Muscle of leg (tissue), 11 donors: ENCODE results near the gene QRICH2. TPM values are rescaled to one million over a fixed set of nuclear protein-coding genes. Genes with fewer than 3 reads are reported as not detected.
"Not testable (repeated sequence)": the region's sequence is repeated elsewhere in the genome, so short reads cannot be mapped to it uniquely, and the experiment has no call there.

Source experiments
- DNase-seq: peaks from one replicate; pipeline ENCODE4 v3.0.0; 2013
- H3K27ac ChIP-seq: one replicate; pipeline ENCODE4 v1.5.1; 2013; ENCODE audit warnings: mild to moderate bottlenecking, low read length, control low read depth
- H3K27me3 ChIP-seq: one replicate; pipeline ENCODE4 v1.6.1; 2013; ENCODE audit warnings: low read length; ENCODE audit not compliant: control insufficient read depth, insufficient read depth
- H3K36me3 ChIP-seq: one replicate; pipeline ENCODE4 v1.6.1; 2013; ENCODE audit warnings: low read length; ENCODE audit not compliant: control insufficient read depth, insufficient read depth
- H3K4me1 ChIP-seq: one replicate; pipeline ENCODE4 v1.6.1; 2013; ENCODE audit warnings: low read length; ENCODE audit not compliant: control insufficient read depth, insufficient read depth
- H3K4me3 ChIP-seq: one replicate; pipeline ENCODE4 v1.5.1; 2013; ENCODE audit warnings: low read length, control low read depth
- H3K9me3 ChIP-seq: replicated peaks from 2 replicates; pipeline ENCODE4 v1.6.1; 2013; ENCODE audit warnings: low read depth, low read length; ENCODE audit not compliant: control insufficient read depth
- WGBS: methylation state at CpG from one replicate; pipeline ENCODE4 v1.1.5; 2013; ENCODE audit warnings: missing lambda C conversion rate; ENCODE audit not compliant: insufficient coverage; 5-methylcytosine and 5-hydroxymethylcytosine counted together
- polyA plus RNA-seq, 8 donors: library from polyadenylated mRNA; unstranded; fragments of 120-200 nt; gene quantifications; one replicate each; pipeline versions ENCODE4 v1.2.1 to v1.2.3, GENCODE V29; 2013; ENCODE audit warnings: inconsistent platforms in 1 of 8, low replicate concordance in 1 of 8; ENCODE audit not compliant: insufficient read length in 8 of 8, insufficient read depth in 1 of 8
- total RNA-seq: library from RNA; stranded (reverse); fragments of 120-200 nt; gene quantifications from one replicate; pipeline ENCODE4 v1.2.4, GENCODE V29; 2013

QRICH2 gene
- total and polyA plus RNA-seq, 9 donors, result 2.1 to 4.7 (median 3.8) TPM

GRCh38 chr17:76350463-76350862, 42.4 kb upstream of the QRICH2 start:
- Histone ChIP-seq H3K27ac (no peak overlapping the region), H3K4me1 (peaks cover 9% of the 10 kb centered on the region), H3K9me3 (no peaks in the 10 kb centered on the region), H3K36me3 (peaks cover 21% of the 10 kb centered on the region), H3K4me3 (no peak overlapping the region), H3K27me3 (no peaks in the 10 kb centered on the region)
- no peak for DNase-seq
- 98% methylated on average over 4 of the region's 5 CpGs for WGBS

GRCh38 chr17:76346936-76347335, 38.9 kb upstream of the QRICH2 start:
- not testable (repeated sequence) for H3K4me1 ChIP-seq, H3K4me3 ChIP-seq, H3K27me3 ChIP-seq, H3K9me3 ChIP-seq, H3K27ac ChIP-seq, DNase-seq
- peaks cover 46% of the 10 kb centered on the region for H3K36me3 ChIP-seq
- WGBS, result 91% methylated on average over 11 of the region's 11 CpGs

- no peaks in the 10 kb centered on the region for H3K27me3 ChIP-seq
- H3K4me1 ChIP-seq, result no peaks in the 10 kb centered on the region
- no peak overlapping the region for H3K27ac ChIP-seq
- DNase-seq, result no peak
- 97% methylated on average over 11 of the region's 14 CpGs for WGBS
- peaks cover 49% of the 10 kb centered on the region for H3K36me3 ChIP-seq
- no peaks in the 10 kb centered on the region for H3K9me3 ChIP-seq
- no peak overlapping the region for H3K4me3 ChIP-seq
Measured at GRCh38 chr17:76345377-76345974, 37.4 kb upstream of the QRICH2 start.

- Histone ChIP-seq H3K4me3 (no peak overlapping the region), H3K36me3 (peaks cover 49% of the 10 kb centered on the region), H3K9me3 (no peaks in the 10 kb centered on the region), H3K4me1 (no peaks in the 10 kb centered on the region), H3K27me3 (no peaks in the 10 kb centered on the region), H3K27ac (no peak overlapping the region)
- DNase-seq, result no peak
- WGBS, result 95% methylated on average over 7 of the region's 7 CpGs
Measured at GRCh38 chr17:76343106-76343505, 35.0 kb upstream of the QRICH2 start.

GRCh38 chr17:76341301-76341700, 33.2 kb upstream of the QRICH2 start:
- Histone ChIP-seq H3K9me3 (no peaks in the 10 kb centered on the region), H3K4me1 (no peaks in the 10 kb centered on the region), H3K27me3 (no peaks in the 10 kb centered on the region), H3K4me3 (no peak overlapping the region), H3K27ac (no peak overlapping the region), H3K36me3 (peaks cover 37% of the 10 kb centered on the region)
- no CpG with 5 or more reads among the region's 6 CpGs for WGBS
- no peak for DNase-seq

- H3K36me3 ChIP-seq, result peaks cover 10% of the 10 kb centered on the region
- peak; percentile 26 for DNase-seq
- peaks cover 1% of the 10 kb centered on the region for H3K4me1 ChIP-seq
- no peak overlapping the region for H3K27ac ChIP-seq
- no peak overlapping the region for H3K4me3 ChIP-seq
- 70% methylated on average over 2 of the region's 6 CpGs for WGBS
- H3K9me3 ChIP-seq, result no peaks in the 10 kb centered on the region
- no peaks in the 10 kb centered on the region for H3K27me3 ChIP-seq
Measured at GRCh38 chr17:76337413-76337777, 29.3 kb upstream of the QRICH2 start.

GRCh38 chr17:76336756-76337412, 28.8 kb upstream of the QRICH2 start:
- Histone ChIP-seq H3K4me1 (peaks cover 6% of the 10 kb centered on the region), H3K4me3 (no peak overlapping the region), H3K36me3 (peaks cover 8% of the 10 kb centered on the region), H3K9me3 (no peaks in the 10 kb centered on the region), H3K27ac (no peak overlapping the region), H3K27me3 (no peaks in the 10 kb centered on the region)
- 90% methylated on average over 3 of the region's 7 CpGs for WGBS
- no peak for DNase-seq

- DNase-seq, result no peak
- H3K27me3 ChIP-seq, result no peaks in the 10 kb centered on the region
- peaks cover 6% of the 10 kb centered on the region for H3K4me1 ChIP-seq
- 98% methylated on average over 7 of the region's 9 CpGs for WGBS
- peaks cover 7% of the 10 kb centered on the region for H3K36me3 ChIP-seq
- H3K4me3 ChIP-seq, result no peak overlapping the region
- no peaks in the 10 kb centered on the region for H3K9me3 ChIP-seq
- no peak overlapping the region for H3K27ac ChIP-seq
Measured at GRCh38 chr17:76335716-76336381, 27.8 kb upstream of the QRICH2 start.

GRCh38 chr17:76333673-76334505, 25.8 kb upstream of the QRICH2 start:
- peaks cover 6% of the 10 kb centered on the region for H3K4me1 ChIP-seq
- H3K9me3 ChIP-seq, result no peaks in the 10 kb centered on the region
- 63% methylated on average over 3 of the region's 11 CpGs for WGBS
- no peaks in the 10 kb centered on the region for H3K27me3 ChIP-seq
- no peak overlapping the region for H3K27ac ChIP-seq
- DNase-seq, result no peak
- peaks cover 15% of the 10 kb centered on the region for H3K36me3 ChIP-seq
- H3K4me3 ChIP-seq, result no peak overlapping the region

- DNase-seq, result no peak
- H3K9me3 ChIP-seq, result no peaks in the 10 kb centered on the region
- peaks cover 27% of the 10 kb centered on the region for H3K36me3 ChIP-seq
- H3K4me3 ChIP-seq, result no peak overlapping the region
- no CpG with 5 or more reads among the region's 2 CpGs for WGBS
- H3K27ac ChIP-seq, result no peak overlapping the region
- no peaks in the 10 kb centered on the region for H3K27me3 ChIP-seq
- peaks cover 6% of the 10 kb centered on the region for H3K4me1 ChIP-seq
Measured at GRCh38 chr17:76331083-76331482, 23.0 kb upstream of the QRICH2 start.
